ENCODE data around the gene TMEM97. TPM values are rescaled to one million over a fixed set of nuclear protein-coding genes. Genes with fewer than 3 reads are reported as not detected.

The TMEM97 gene
- polyA plus RNA-seq, 1 experiment = 16.1 TPM

DNA sequence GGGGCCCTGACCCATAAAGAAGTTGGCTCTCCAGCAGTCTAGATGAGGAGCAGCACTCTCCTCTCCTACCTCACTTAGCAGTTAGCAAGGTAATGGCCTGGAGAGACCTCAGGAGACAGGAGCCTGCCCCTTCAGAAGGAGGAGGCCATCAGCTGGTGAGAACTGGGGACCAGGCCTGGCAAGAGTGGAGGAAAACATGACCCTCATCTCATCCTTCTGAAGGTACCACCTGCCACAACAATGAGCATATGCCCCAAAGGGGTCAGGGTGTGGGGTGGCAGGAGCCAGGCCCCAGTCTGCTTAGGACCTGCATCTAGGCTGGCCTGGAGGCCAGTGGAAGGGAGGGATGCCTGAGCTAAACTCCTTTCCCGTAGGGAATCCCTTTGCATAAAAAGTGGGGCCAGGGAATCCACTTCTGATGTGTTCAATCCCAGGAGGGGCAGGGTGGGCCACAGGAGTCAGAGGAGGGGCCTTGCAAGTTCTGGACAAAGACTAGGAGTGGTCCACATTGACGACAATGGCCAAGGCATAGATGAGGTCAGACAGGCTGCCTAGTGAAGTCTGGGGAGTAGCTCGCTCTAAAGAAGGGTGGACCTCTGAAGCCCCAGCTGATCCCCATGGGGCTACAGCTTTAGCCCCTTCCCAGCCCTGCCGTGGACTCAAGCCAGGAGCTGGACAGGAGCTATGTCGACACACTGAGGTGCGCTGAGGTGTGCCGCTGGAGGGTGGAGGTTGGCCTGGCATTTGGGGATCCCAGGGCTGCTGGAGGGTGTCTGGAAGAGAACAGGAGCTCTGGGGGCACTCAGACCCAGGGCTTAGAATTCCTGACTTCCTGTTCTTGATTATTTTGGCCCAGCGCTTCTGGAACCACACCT lies 45.0 kb downstream of the TMEM97 start:
- no peak for DNase-seq (ENCODE audit: low read depth, low spot score)
- Histone ChIP-seq H3K4me3 (ENCODE audit: low read depth, low read length) (no peak overlapping the region), H3K27me3 (ENCODE audit: control insufficient read depth, insufficient read depth, low read length) (no peaks in the 10 kb centered on the region), H3K27ac (ENCODE audit: low read depth, low read length) (no peak overlapping the region), H3K9me3 (ENCODE audit: control insufficient read depth, insufficient read depth, low read length) (no peaks in the 10 kb centered on the region)
- TF ChIP-seq, protein P1, sequence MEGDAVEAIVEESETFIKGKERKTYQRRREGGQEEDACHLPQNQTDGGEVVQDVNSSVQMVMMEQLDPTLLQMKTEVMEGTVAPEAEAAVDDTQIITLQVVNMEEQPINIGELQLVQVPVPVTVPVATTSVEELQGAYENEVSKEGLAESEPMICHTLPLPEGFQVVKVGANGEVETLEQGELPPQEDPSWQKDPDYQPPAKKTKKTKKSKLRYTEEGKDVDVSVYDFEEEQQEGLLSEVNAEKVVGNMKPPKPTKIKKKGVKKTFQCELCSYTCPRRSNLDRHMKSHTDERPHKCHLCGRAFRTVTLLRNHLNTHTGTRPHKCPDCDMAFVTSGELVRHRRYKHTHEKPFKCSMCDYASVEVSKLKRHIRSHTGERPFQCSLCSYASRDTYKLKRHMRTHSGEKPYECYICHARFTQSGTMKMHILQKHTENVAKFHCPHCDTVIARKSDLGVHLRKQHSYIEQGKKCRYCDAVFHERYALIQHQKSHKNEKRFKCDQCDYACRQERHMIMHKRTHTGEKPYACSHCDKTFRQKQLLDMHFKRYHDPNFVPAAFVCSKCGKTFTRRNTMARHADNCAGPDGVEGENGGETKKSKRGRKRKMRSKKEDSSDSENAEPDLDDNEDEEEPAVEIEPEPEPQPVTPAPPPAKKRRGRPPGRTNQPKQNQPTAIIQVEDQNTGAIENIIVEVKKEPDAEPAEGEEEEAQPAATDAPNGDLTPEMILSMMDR (IDR thresholded peaks at IDR 0.05; ENCODE audit: low read depth, low read length) = no peak
- POLR2A ChIA-PET = no interaction called here
- CTCF ChIA-PET = no interaction called here

DNA sequence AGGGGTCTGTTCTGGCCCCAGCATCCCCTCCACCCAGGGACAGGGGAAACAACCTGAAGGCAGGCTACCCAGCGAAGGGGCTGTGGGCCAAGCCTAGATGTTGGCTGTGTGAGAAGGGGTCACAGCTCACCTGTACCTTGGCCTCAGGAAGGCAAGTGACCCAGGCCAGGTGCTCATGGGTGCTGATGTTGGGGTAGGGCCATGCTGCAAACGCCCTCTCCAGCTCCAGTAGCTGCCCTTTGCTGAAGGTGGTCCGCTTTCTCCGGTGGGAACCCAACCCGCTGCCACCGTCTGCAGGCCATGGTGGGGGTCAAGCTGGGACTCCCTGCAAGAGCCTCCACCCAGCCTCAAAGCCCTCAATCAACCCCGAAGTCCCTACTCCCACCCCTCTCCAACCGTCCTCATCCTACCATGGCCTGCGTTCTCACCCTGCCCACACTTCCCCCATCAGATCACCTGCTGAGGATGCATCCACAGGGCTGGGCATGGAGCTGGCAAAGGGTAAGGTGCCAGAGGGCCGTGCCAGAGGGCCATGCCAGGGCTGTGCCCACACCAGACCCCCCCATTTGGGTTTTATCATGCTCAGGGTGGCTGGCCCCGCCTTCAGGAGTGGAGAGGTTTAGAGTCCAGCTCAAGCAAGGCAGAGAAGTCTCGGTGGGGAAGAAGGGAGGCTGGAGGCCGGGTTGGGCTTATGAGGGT lies 45.8 kb downstream of the TMEM97 start, which contains the start of gene SEBOX:
Gene SEBOX, minus strand, starts transcription at position 535 of the 699 bp plus-strand sequence. Its CDS starts 48 bp downstream, at position 487.
- H3K27ac ChIP-seq (ENCODE audit: low read depth, low read length) = no peak within 1 kb of the TSS
- no peak within 1 kb of the TSS for H3K4me3 ChIP-seq (ENCODE audit: low read depth, low read length)
- TF ChIP-seq, protein P1 (IDR thresholded peaks at IDR 0.05; ENCODE audit: low read depth, low read length) = no peak
- no peaks in the 10 kb centered on the region for H3K9me3 ChIP-seq (ENCODE audit: control insufficient read depth, insufficient read depth, low read length)
- DNase-seq (ENCODE audit: low read depth, low spot score) = no peak
- H3K27me3 ChIP-seq (ENCODE audit: control insufficient read depth, insufficient read depth, low read length) = no peaks in the 10 kb centered on the region
- ChIA-PET POLR2A (no interaction called here), CTCF (no interaction called here)

DNA sequence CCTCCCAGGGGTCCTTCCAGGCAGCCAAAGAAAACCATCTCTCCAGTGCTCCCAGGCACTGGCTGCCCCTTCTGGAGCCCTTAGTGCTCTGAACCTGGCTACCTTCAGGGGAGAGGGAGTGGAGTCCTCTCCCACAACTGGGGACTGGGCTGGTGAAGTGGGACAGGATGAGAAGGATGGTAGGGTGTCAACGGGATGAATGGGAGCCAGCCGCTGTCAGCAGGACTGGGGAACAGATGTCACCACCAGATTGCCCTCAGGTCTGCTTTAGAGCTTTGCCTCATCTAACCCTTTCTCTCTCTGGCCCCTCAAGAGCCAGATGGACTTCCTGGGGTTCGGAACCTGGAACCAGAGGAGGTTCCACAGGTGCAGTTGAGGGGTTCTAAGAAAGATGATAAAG lies 46.5 kb downstream of the TMEM97 start:
- Histone ChIP-seq H3K27ac (ENCODE audit: low read depth, low read length) (no peak overlapping the region), H3K9me3 (ENCODE audit: control insufficient read depth, insufficient read depth, low read length) (no peaks in the 10 kb centered on the region), H3K4me3 (ENCODE audit: low read depth, low read length) (no peak overlapping the region), H3K27me3 (ENCODE audit: control insufficient read depth, insufficient read depth, low read length) (no peaks in the 10 kb centered on the region)
- POLR2A ChIA-PET = no interaction called here
- CTCF ChIA-PET = no interaction called here
- TF ChIP-seq, protein P1 (IDR thresholded peaks at IDR 0.05; ENCODE audit: low read depth, low read length) = no peak
- no peak for DNase-seq (ENCODE audit: low read depth, low spot score)

DNA sequence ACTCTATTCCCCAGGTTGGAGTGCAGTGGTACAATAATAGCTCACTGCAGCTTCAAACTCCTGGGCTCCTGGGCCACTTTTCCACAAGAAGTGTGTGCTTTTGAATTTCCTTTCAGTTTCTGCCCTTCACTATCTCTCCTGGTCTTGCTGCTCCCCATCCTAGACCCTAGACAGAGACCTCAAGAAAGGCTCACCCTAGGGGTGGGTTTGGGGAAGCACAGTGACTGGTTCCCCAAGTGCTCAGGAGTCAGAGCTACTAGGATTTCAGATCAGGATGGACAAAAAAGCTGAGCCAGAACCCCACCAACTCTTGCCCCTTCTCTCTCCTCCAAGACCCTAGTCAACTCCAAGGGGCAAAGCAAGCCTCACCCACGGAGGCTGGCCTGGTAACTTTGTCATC lies 47.6 kb downstream of the TMEM97 start:
- DNase-seq (ENCODE audit: low read depth, low spot score) = no peak
- Histone ChIP-seq H3K9me3 (ENCODE audit: control insufficient read depth, insufficient read depth, low read length) (no peaks in the 10 kb centered on the region; the same call in 1 of the 2 replicates), H3K27me3 (ENCODE audit: control insufficient read depth, insufficient read depth, low read length) (no peaks in the 10 kb centered on the region), H3K4me3 (ENCODE audit: low read depth, low read length) (no peak overlapping the region), H3K27ac (ENCODE audit: low read depth, low read length) (no peak overlapping the region)
- CTCF ChIA-PET = interaction anchor here (1.1 kb wide), 1 partner anchor 9 kb away, joined by 4 read pairs; the partner anchor contains the start of gene POLDIP2
- TF ChIP-seq, protein P1 (IDR thresholded peaks at IDR 0.05; ENCODE audit: low read depth, low read length) = no peak
- POLR2A ChIA-PET = interaction anchor here (0.7 to 1.6 kb wide), 2 partner anchors 31 to 201 kb away, joined by 3 to 4 read pairs; partner anchors contain the start of genes IFT20 and TNFAIP1

Measured in AG04450 (cell line).